MM.1S (cell line): ENCODE measurements around the gene NUDT7.

Experiments used
- CTCF ChIP-seq: fragments of 300-600 bp; sonication (generic); IDR thresholded peaks from 2 replicates; pipeline ENCODE4 v1.5.1; 2016; ENCODE audit warnings: antibody characterized with exemption, low read length, mixed read lengths
- EZH2 ChIP-seq: fragments of 300-600 bp; sonication (generic); optimal IDR thresholded peaks from 2 replicates; pipeline ENCODE3; 2017; ENCODE audit warnings: low read depth, mild to moderate bottlenecking, antibody characterized with exemption, low read length, mixed read lengths

DNA sequence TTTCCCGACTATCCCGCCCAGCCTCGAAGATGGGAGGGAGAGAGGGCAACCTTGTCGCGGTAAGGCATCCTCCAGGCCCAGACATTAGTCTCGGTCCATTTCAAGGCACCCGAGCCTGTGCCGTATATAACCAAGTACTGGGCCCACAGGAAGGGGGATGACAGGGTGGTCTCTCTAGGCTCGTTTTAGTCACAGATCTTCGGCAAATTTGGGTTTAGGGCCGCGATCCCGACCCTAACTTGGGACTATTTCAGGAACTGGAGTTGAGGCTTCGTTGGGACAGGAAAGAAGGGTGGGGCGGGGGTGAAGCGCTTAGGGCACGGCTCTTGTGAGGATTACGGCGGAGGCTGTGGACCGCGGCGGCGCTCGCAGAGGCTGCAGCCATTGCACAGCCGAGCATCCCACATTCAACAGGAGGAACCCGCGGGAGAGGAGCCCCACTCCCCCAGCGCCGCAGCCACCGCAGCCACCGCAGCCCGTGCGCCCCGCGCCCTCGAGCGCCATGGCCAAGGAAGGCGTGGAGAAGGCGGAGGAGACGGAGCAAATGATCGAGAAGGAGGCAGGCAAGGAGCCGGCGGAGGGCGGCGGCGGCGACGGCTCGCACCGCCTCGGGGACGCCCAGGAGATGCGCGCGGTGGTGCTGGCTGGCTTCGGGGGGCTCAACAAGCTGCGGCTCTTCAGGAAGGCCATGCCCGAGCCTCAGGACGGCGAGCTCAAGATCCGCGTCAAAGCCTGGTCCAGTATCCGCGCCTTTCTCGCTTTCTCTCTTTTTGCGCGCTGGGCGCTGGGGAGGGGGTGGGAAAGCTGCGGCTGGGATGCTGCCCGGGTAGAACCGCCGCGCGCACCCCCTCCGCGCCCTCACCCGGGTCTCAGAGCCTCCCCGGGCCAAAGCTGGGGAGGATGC lies 66.1 kb downstream of the NUDT7 start, which contains the start of gene VAT1L:
- TF ChIP-seq CTCF (no peak), EZH2 (no peak)
